Thyroid gland (tissue), 4 donors: ENCODE results near the gene ECSCR.

Experiments
- POLR2A ChIP-seq, 2 donors: fragments of 450-650 bp; IDR thresholded peaks; one replicate each; pipeline ENCODE4 v1.6.1; 2017; ENCODE audit warnings: antibody characterized with exemption in 2 of 2, mild to moderate bottlenecking in 2 of 2, moderate library complexity in 1 of 2
- TF ChIP-seq, protein P1 (sequence below), 6 experiments: fragments of 200-600 bp in 3 of 6; fragments of 450-650 bp in 3 of 6; sonication (generic) in 3 of 6; IDR thresholded peaks; one replicate each; pipeline ENCODE4 v1.5.1; 2016 to 2019; ENCODE audit warnings: antibody characterized with exemption in 6 of 6, mild to moderate bottlenecking in 2 of 6, inconsistent platforms in 1 of 6, moderate library complexity in 1 of 6

DNA sequence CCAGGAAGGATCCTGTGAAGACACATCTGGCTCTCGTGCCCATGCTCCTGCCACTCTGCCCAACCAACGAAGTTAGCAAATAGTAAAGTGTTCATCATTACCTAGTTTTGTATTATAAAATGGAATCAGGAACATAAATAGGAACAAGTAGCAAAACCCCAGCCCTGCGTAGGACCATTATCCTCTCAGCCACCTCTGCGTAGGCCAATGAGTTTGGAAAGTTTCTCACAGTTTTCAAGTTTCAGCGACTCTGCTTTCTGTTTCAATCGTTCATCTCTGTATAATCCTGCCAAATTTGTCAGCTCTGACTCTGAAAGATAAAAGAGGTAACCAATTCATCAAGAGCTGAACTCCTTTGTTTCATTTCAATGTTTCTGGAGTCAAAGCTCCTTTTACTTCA is 48.6 kb downstream of the ECSCR start:
- TF ChIP-seq, protein P1, sequence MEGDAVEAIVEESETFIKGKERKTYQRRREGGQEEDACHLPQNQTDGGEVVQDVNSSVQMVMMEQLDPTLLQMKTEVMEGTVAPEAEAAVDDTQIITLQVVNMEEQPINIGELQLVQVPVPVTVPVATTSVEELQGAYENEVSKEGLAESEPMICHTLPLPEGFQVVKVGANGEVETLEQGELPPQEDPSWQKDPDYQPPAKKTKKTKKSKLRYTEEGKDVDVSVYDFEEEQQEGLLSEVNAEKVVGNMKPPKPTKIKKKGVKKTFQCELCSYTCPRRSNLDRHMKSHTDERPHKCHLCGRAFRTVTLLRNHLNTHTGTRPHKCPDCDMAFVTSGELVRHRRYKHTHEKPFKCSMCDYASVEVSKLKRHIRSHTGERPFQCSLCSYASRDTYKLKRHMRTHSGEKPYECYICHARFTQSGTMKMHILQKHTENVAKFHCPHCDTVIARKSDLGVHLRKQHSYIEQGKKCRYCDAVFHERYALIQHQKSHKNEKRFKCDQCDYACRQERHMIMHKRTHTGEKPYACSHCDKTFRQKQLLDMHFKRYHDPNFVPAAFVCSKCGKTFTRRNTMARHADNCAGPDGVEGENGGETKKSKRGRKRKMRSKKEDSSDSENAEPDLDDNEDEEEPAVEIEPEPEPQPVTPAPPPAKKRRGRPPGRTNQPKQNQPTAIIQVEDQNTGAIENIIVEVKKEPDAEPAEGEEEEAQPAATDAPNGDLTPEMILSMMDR (IDR thresholded peaks at IDR 0.05), result no peak
- TF ChIP-seq POLR2A (IDR thresholded peaks at IDR 0.05), result no peak
